ES-I3 (cell line): ENCODE results near the gene CDC42SE2.

Experiments used
- H3K36me3 ChIP-seq: 2 replicates; pipeline ENCODE4 v1.6.1; 2013; ENCODE audit warnings: mild to moderate bottlenecking, low read length, control low read depth, moderate library complexity; ENCODE audit not compliant: insufficient read depth
- H3K4me1 ChIP-seq: 2 replicates; pipeline ENCODE4 v1.6.1; 2013; ENCODE audit warnings: mild to moderate bottlenecking, control low read depth, low read length; ENCODE audit not compliant: insufficient read depth
- H3K9ac ChIP-seq: 2 replicates; pipeline ENCODE4 v1.6.1; 2013; ENCODE audit warnings: low read depth, mild to moderate bottlenecking, low read length, moderate library complexity
- H3K9me3 ChIP-seq: 2 replicates; pipeline ENCODE4 v1.6.1; 2013; ENCODE audit warnings: mild to moderate bottlenecking, low read length, moderate library complexity; ENCODE audit not compliant: control insufficient read depth, insufficient read depth

CDC42SE2 gene

GRCh38 chr5:131441184-131441583 is 177.3 kb downstream of the CDC42SE2 start:
- Histone ChIP-seq H3K36me3 (peaks cover 10% of the 10 kb centered on the region; the same call in 1 of the 2 replicates), H3K4me1 (no peaks in the 10 kb centered on the region), H3K9me3 (no peaks in the 10 kb centered on the region), H3K9ac (no peak overlapping the region)
